Heart right ventricle (tissue), 16 donors: ENCODE data around the gene PEPD. TPM values are rescaled to one million over a fixed set of nuclear protein-coding genes. Genes with fewer than 3 reads are reported as not detected.

Experiments
- ATAC-seq, 8 donors: fragments of 200-7000 bp; cut with Tn5 transposase; one replicate each; pipeline ENCODE4 v1.9.1; 2020; ENCODE audit warnings: mild to moderate bottlenecking in 8 of 8, moderate library complexity in 8 of 8, moderate number of reproducible peaks in 1 of 8
- DNase-seq, 2 donors: peaks; one replicate each; pipeline ENCODE4 v3.0.0-alpha.2; 2020
- H3K27ac ChIP-seq, 10 donors: fragments of 200-600 bp; sonication (generic) in 2 of 10; one replicate each; pipeline versions ENCODE4 v1.5.0 to v1.8.0; 2020 to 2022; ENCODE audit warnings: mild to moderate bottlenecking in 3 of 10
- H3K27me3 ChIP-seq, 7 donors: fragments of 200-600 bp; one replicate each; pipeline ENCODE4 v1.8.0; 2021 to 2022; ENCODE audit warnings: mild to moderate bottlenecking in 2 of 7
- H3K36me3 ChIP-seq, 9 donors: fragments of 200-600 bp; sonication (generic) in 1 of 9; one replicate each; pipeline versions ENCODE4 v1.5.0 to v1.8.0; 2020 to 2022; ENCODE audit warnings: mild to moderate bottlenecking in 2 of 9
- H3K4me1 ChIP-seq, 9 donors: fragments of 200-600 bp; sonication (generic) in 1 of 9; one replicate each; pipeline versions ENCODE4 v1.5.0 to v1.8.0; 2020 to 2022; ENCODE audit warnings: mild to moderate bottlenecking in 4 of 9
- H3K4me3 ChIP-seq, 10 donors: fragments of 200-600 bp; sonication (generic) in 2 of 10; one replicate each; pipeline versions ENCODE4 v1.5.0 to v1.8.0; 2020 to 2022; ENCODE audit warnings: mild to moderate bottlenecking in 7 of 10, moderate library complexity in 2 of 10
- H3K9me3 ChIP-seq, 11 donors: fragments of 200-600 bp in 10 of 11; sonication (generic) in 2 of 11; one replicate each; pipeline versions ENCODE4 v1.5.0 to v1.8.0; 2013 to 2022; ENCODE audit warnings: mild to moderate bottlenecking in 2 of 11, control low read depth in 1 of 11, moderate library complexity in 1 of 11
- CTCF ChIP-seq, 9 donors: fragments of 200-600 bp; sonication (generic) in 2 of 9; IDR thresholded peaks; one replicate each; pipeline versions ENCODE4 v1.5.0 to v1.8.0; 2021 to 2022; ENCODE audit warnings: antibody characterized with exemption in 9 of 9, mild to moderate bottlenecking in 5 of 9, moderate library complexity in 1 of 9
- WGBS, 2 donors: extraction: QIAGEN DNeasy Blood & Tissue Kit; methylation state at CpG; one replicate each; pipeline ENCODE4 v1.1.7; 2013; ENCODE audit warnings: inconsistent platforms in 1 of 2; 5-methylcytosine and 5-hydroxymethylcytosine counted together
- intact Hi-C, 10 donors: fragments of 100-400 bp; cut with DNase I; formaldehyde crosslinking; loops; one replicate each; pipeline versions ENCODE4 v1.11.1 to v1.14.2; 2022
- polyA plus RNA-seq, 2 donors: library from polyadenylated mRNA; stranded (reverse); fragments of 200-250 nt; gene quantifications; one replicate each; pipeline ENCODE4 v1.2.3, GENCODE V29; 2013
- total RNA-seq, 10 donors: library from RNA; stranded (reverse); fragmentation: NEBNext Ultra II Directional in 3 of 10; extraction: Animal tissue kit (Norgen Biotek cat#: 25700) in 3 of 10; gene quantifications; one replicate each; pipeline versions ENCODE4 v1.2.1 to v1.2.4, GENCODE V29; 2021 to 2023
- donor health status: Arrhythmogenic right ventricular cardiomyopathy.
- donor health status: ischemic (EF 13 %, LVEDD 7.1; RV severe dilation, severe dysfunction).
- donor health status: healthy with polysubstance abuse.
- donor health status: DM: no; HTN: yes; CAD: no.
- donor health status: DM: no; HTN: no; CAD: no.
- donor health status: ischemic (EF 25% LVEDD 6.9; RV normal size, moderate dysfunction).
- donor health status: ischemic (EF 25% LVEDD 5.7; RV mildly dilated, moderate dysfunction).
- donor health status: healthy.
- donor health status: DM: yes; HTN: yes; CAD: no.
- donor health status: Ischemic cardiomyopathy.
- donor health status: ischemic (EF 35%, LVEDD 5.7; RV mildly dilated, moderate dysfunction).
- donor health status: nonischemic (EF 11% LVEDD 7.7; RV severe dilation, severe dysfunction).
- donor health status: DM: yes; HTN: yes; CAD: no.
- donor health status: PGD.
- donor health status: ischemic (EF 29% LVEDD 5.4; RV normal size, mild dysfunction).
- donor health status: nonischemic (EF 23%, LVEDD 6.1; RV moderate dilation, normal function).

Gene PEPD
- total and polyA plus RNA-seq, 12 donors = 20.4 to 47.7 (median 26.8) TPM

- TF ChIP-seq CTCF (IDR thresholded peaks at IDR 0.05) = no peak
- 93 to 94% methylated on average over 16 of the region's 16 CpGs for WGBS, 2 donors
- Histone ChIP-seq H3K27ac (no peak overlapping the region), H3K27me3 (no peaks in the 10 kb centered on the region), H3K9me3 (no peaks in the 10 kb centered on the region), H3K36me3 (peaks cover 0 to 41% (median 0%) of the 10 kb centered on the region in 9 donors), H3K4me3 (no peak overlapping the region), H3K4me1 (peaks cover 0 to 19% (median 11%) of the 10 kb centered on the region in 9 donors)
- no peak for ATAC-seq
- intact Hi-C loops = no loop called here
- DNase-seq = no peak
Measured at GRCh38 chr19:33462112-33462791, 59.3 kb downstream of the PEPD start.

- H3K9me3 ChIP-seq = no peaks in the 10 kb centered on the region
- no peak overlapping the region for H3K27ac ChIP-seq
- WGBS, 2 donors = 90 to 92% methylated on average over 24 of the region's 24 CpGs
- H3K4me1 ChIP-seq = peaks cover 0 to 16% (median 11%) of the 10 kb centered on the region in 9 donors
- H3K4me3 ChIP-seq = no peak overlapping the region
- intact Hi-C loops = no loop called here
- H3K27me3 ChIP-seq = no peaks in the 10 kb centered on the region
- peaks cover 0 to 41% (median 0%) of the 10 kb centered on the region in 9 donors for H3K36me3 ChIP-seq
- DNase-seq (no peak), ATAC-seq (peak in 1 of 8 donors; percentile 24)
- TF ChIP-seq CTCF (IDR thresholded peaks at IDR 0.05) = no peak
Measured at GRCh38 chr19:33461256-33462111, 60.1 kb downstream of the PEPD start.

- Histone ChIP-seq H3K9me3 (no peaks in the 10 kb centered on the region), H3K27ac (no peak overlapping the region), H3K36me3 (peaks cover 0 to 41% (median 0%) of the 10 kb centered on the region in 9 donors), H3K4me3 (no peak overlapping the region), H3K27me3 (no peaks in the 10 kb centered on the region), H3K4me1 (peaks cover 0 to 6% (median 4%) of the 10 kb centered on the region in 9 donors)
- DNase-seq = no peak
- no peak for ATAC-seq
- intact Hi-C loops = no loop called here
- TF ChIP-seq CTCF (IDR thresholded peaks at IDR 0.05) = no peak
- WGBS, 2 donors = 91% methylated on average over 18 of the region's 18 CpGs
Measured at GRCh38 chr19:33460221-33460908, 61.2 kb downstream of the PEPD start.
